Measurements from ENCODE around the gene DEF6.

The DEF6 gene, protein sequence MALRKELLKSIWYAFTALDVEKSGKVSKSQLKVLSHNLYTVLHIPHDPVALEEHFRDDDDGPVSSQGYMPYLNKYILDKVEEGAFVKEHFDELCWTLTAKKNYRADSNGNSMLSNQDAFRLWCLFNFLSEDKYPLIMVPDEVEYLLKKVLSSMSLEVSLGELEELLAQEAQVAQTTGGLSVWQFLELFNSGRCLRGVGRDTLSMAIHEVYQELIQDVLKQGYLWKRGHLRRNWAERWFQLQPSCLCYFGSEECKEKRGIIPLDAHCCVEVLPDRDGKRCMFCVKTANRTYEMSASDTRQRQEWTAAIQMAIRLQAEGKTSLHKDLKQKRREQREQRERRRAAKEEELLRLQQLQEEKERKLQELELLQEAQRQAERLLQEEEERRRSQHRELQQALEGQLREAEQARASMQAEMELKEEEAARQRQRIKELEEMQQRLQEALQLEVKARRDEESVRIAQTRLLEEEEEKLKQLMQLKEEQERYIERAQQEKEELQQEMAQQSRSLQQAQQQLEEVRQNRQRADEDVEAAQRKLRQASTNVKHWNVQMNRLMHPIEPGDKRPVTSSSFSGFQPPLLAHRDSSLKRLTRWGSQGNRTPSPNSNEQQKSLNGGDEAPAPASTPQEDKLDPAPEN

DNA sequence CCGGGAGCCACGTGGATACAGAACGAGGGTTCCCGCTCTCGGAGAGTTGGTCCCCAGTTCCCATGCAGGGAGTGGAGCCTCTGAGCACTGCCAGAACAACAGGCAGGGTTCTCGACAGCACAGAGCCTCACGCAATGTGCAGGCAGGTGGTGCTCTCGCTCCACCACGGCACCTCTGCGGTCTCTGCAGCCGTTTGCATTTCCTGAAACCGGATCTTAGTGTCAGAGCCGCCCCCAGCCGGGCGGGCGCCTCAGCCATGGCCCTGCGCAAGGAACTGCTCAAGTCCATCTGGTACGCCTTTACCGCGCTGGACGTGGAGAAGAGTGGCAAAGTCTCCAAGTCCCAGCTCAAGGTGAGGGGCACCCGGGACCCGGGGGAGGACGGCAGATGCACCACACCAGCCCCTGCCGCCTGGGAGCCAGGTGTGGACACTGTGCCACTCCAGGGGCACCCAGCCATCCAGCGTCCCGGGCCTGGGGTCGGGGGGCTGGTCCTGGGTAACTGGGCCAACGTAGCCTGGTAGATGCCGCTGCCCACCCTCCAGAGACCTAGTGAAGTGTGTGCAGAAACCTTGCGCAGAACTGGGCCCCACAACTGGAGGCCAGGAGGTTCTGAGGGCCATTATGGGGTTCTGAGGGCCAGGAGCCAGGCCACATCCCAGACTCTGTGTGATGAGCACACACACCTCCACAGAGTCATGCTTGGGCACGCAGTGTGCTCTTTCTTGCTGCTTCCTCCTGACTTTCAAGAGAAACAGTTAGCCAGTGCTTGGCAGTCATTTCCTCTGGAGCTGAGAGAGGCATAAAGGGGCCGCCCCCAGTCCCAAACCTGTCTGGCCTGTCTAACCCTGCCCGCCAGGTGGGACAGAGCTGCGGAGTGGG, at the start of gene DEF6:
Gene DEF6, plus strand, starts transcription at position 218 of the 881 bp plus-strand sequence. Its CDS starts 39 bp downstream, at position 257.
- DNase-seq = peak; percentile 79

DNA sequence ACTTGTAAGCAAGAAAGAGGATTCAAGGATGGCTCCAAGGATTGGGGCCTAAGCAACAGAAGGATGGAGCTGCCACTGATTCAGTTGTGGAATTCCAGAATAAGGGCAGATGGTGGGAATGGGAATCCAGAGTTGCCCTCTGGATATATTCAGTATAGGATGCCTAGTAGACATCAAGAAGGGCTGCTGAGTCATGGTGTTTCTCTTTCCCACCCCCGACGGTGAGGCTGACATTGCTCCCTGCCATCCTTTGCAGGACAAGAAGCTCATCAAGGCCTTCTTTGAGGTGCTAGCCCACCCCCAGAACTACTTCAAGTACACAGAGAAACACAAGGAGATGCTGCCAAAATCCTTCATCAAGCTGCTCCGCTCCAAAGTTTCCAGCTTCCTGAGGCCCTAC, 49.3 kb upstream of the DEF6 start:
- no peak for DNase-seq

DNA sequence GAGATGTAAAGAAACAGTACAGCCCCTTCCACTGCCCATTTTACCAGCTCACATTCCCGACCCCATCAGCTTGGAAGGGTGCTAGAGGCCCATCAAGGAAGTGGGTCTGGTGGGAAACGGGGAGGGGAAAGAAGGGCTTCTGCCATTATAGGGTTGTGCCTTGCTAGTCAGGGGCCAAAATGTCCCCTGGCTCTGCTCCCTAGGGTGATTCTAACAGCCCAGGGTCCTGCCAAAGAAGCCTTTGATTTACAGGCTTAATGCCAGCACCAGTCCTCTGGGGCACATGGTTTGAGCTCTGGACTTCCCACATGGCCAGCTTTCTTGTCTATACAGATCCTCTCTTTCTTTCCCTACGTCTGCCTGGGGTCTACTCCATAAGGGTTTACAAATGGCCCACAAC, 48.7 kb upstream of the DEF6 start:
- DNase-seq = no peak

GRCh38 chr6:35251949-35252348, 45.7 kb upstream of the DEF6 start:
- no peak for DNase-seq

DNA sequence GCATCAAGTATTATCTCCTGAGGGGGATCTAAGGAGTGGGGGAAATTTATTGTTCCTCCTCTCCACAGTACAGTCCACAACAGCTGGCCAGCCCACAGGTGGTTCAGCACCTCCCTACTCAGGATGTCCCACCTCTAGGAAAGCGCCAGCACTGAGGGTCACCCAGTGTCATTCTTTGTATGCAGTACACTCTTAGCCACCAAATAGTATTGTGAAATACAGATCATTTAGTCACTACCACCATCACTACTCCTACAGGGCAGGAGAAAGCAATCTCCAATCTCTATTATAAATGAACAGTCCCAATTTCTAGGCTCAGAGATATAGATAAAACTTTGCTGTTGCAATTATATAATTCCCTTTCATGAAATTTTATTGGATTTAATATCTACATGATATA, 44.4 kb upstream of the DEF6 start:
- no peak for DNase-seq

- DNase-seq = no peak
These were observed 39.3 kb upstream of the DEF6 start for GRCh38 chr6:35258336-35258735.

DNA sequence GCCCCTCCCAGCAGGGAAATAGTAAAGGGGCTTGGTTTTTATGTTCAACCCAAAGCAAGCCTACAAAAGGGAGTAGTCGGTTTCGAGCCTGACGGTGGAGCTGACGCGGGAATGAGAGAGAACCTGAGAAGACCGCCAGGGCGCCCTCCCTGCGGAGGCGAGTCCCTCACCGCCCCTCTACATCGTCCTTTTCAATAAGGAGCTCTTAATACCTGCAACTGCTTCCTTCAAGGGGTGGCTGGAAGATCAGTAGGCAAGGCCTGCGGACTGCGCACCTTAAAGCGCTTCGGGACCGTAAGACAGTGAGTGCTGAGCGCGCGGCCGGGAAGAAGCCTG, 38.8 kb upstream of the DEF6 start:
- DNase-seq = no peak

- DNase-seq = peak; percentile 99
These were observed 38.2 kb upstream of the DEF6 start, which contains the start of gene ZNF76 for GRCh38 chr6:35259194-35259947. Gene ZNF76 (plus strand): TSS chr6:35259735. CDS start chr6:35281152, 21,417 bp downstream.

DNA sequence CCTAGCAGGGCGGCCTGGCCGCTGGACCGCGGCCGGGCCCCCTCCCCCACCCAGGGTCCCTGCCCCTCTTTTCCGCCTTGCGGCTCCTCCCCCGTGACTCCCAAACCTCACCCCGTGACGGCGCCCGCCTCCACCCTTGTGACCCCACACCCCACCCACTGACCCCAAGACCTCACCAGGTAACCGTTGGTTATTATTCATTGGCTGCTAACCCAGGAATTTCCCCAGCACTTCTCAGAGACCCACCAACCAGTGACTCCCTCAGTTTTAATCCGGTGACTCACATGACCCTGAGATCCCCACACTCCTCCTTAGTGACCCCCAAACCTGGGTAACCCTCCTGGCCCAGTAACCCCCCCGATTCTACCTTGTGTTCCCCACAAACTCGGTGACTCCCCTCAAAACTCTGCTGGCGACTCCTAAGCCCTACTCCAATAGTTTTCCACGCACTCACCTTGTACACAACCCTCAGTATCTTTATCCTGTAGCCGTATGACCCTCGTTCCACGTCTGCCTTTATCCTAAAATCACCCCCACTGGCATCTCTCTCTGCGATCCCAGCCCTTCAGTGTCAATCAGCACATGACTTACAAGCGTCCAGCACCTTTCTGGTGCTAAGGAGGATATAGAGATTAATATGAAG, 37.5 kb upstream of the DEF6 start:
- DNase-seq = no peak

DNA sequence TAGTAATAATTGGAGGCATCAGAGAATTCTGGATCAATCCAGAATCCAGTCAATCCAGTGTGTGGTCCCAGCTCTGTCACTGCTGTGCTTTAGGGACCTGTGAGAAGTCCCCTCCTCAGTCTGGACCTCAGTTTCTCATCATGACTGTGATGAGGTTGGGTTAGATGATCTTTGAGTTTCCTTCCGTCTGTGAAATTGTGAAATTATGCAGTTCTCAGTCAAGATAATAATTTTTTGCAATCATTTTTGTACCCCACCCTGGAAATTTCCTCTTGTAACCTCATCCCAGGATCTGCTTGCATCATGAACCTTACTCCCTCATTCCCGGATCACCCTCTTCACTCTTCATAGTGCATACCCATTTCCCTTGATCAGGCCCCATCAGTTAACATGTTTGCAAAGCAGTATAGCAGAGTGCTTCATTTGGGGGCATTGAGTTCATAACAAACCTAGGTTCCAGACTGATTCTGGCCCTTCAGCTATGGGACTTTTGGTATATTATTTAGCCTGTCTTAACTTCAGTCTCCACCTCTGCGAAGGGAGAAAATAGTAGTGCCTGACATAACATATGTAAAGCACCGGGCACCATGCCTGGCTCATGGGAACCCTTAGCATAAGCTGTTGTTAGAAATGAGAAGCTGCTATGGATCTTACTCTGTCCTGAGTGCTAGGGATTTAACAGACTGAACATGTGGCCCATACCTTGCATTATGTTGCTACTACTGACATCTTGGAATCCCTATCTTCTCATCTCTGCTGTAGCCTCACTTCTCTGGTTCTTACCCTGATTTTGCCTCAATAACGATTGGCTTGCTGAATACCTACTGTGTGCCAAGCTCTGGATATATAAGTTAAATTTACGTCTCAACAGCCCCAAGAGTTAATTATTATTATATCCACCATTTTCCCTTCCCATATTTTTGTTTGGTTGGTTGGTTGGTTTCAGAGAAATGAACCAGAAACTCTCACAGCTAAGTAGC, 36.7 kb upstream of the DEF6 start:
- DNase-seq = peak; percentile 41

GRCh38 chr6:35262596-35262995, 35.0 kb upstream of the DEF6 start:
- no peak for DNase-seq

DNA sequence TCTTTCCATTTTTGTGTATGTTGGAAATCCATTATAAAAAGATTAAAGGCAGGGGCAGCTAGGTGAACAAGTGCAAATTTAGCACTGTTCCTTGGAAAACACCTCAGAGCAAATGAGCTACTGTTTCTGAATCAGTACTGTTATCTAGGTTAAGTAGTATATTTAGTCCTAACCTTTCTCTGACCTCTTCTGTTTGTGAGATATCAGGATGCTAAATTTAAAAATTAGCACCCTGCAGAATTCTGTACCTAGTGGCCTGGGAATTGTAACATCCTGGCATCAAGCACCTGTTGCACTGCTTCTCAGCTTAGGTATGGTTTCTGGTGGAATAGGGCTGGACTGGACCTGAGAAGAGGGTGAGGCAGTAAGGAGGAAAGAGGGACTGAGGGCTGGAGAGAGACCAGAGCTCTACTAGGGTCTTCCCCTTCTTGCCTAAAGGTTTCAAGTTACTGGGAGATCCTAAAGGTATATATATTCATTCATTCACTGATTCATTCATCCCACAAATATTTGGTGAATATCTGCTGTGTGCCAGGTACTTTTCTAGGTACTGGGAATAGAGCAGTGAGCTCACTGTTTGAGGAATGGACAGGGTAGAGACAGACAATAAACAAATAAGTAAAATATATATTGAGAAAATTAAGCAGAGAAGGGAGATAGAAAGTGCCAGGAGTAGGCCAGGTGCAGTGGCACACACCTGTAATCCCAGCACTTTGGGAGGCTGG, 32.9 kb upstream of the DEF6 start:
- DNase-seq = no peak

DNA sequence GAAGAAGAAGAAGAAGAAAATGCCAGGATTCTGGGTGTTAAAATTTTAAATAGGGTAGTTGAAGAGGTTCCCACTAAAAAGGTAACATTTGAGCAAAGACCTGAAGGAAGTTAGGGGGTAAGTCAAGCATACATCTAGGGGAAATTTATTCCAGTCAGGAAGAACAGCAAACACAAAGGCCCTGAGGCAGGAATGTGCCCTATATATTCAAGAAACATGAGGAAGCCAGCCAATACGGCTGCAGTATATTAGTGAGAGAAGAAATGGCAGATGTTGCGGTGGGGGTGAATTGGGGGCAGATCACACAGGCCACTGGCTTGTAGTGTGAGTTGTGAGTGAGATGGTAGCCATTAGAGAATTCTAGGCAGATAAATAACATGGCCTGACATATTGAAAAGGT, 32.1 kb upstream of the DEF6 start:
- peak; percentile 34 for DNase-seq

DNA sequence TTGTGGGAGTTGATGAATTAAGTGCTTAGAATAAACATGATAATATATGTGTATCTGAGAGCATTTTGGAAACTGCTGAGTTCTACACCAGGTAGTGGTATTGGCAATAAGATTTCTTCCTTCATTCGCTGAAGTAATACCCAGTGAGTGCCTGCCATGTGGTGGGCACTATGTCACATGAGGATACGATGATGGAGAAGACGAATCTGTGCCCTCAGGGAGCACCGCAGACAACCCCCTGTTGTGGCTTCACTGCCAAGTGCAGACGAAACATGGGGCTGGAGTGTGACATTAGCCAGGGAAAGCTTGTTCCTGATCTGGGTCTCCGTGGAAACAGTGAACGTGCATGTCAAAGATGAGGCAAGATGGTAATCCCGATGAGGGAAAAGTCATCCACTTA, 30.2 kb upstream of the DEF6 start:
- DNase-seq = no peak

- no peak for DNase-seq
These were observed 29.7 kb upstream of the DEF6 start for GRCh38 chr6:35267897-35268296.

GRCh38 chr6:35272005-35272404, 25.6 kb upstream of the DEF6 start:
- DNase-seq = no peak

- no peak for DNase-seq
These were observed 23.6 kb upstream of the DEF6 start for GRCh38 chr6:35273822-35274559.

- no peak for DNase-seq
These were observed 21.8 kb upstream of the DEF6 start for GRCh38 chr6:35275744-35276260.

DNA sequence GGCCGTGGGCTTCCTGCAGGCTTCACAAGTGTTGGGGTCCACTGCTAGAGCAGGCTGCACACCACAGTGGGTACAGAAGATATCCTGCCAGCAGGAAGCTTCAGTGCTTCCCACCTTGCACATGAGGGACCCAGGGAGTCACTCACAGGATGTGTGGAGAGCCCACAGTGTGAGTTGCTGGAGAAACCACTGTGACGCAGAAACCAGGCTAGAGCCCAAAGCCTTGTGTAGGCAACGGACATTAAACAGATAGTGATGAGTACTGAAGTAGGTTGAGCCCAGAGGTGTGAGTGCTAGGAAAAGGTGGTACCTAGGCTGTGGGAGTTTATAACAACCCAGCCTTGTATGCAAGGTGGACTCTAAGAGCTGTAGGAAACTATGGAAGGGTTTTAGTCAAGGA, 18.9 kb upstream of the DEF6 start:
- DNase-seq = no peak

All from eye (tissue), 1 donor.